A673 (cell line): ENCODE results near the gene GNAQ. TPM values are rescaled to one million over a fixed set of nuclear protein-coding genes. Genes with fewer than 3 reads are reported as not detected.

Source experiments
- BruUV-seq: library from RNA; stranded (reverse); fragments of 400-500 nt; replicated peaks from 2 replicates; lab custom pipeline; 2021; lab: Mats Ljungman, UMichigan
- CTCF ChIA-PET: fragments of 300-600 bp; sonication (Branson Sonifier 250); formaldehyde crosslinking; loops from one replicate; lab custom pipeline; 2022; ENCODE audit warnings: antibody characterized with exemption; lab: Charles Lee
- POLR2A ChIA-PET: fragments of 300-600 bp; sonication (Branson Sonifier 250); formaldehyde crosslinking; loops from one replicate; lab custom pipeline; 2022; ENCODE audit warnings: antibody characterized with exemption; ENCODE audit not compliant: low non-redundant PET; lab: Charles Lee
- DNase-seq: peaks from one replicate; pipeline ENCODE4 v3.0.0-alpha.2; 2015; ENCODE audit warnings: low spot score
- H3K27ac ChIP-seq: fragments of 200-600 bp; sonication (generic); 2 replicates; pipeline ENCODE4 v1.5.1; 2016; ENCODE audit warnings: mixed run types, low read depth, mild to moderate bottlenecking, mixed read lengths, antibody characterized with exemption, low read length; ENCODE audit not compliant: poor library complexity, severe bottlenecking
- H3K27me3 ChIP-seq: fragments of 200-600 bp; sonication (generic); replicated peaks from 2 replicates; pipeline ENCODE4 v1.6.1; 2017; ENCODE audit warnings: mixed run types, low read depth, mild to moderate bottlenecking, mixed read lengths, antibody characterized with exemption, low read length; ENCODE audit not compliant: insufficient read depth, poor library complexity
- H3K36me3 ChIP-seq: fragments of 200-600 bp; sonication (generic); 2 replicates; pipeline ENCODE4 v1.6.1; 2016; ENCODE audit warnings: mixed run types, mild to moderate bottlenecking, mixed read lengths, antibody characterized with exemption, low read length; ENCODE audit not compliant: insufficient read depth, poor library complexity, severe bottlenecking
- H3K4me1 ChIP-seq: fragments of 200-600 bp; sonication (generic); 2 replicates; pipeline ENCODE4 v1.6.1; 2017; ENCODE audit warnings: mixed run types, mild to moderate bottlenecking, mixed read lengths, antibody characterized with exemption, low read length; ENCODE audit not compliant: insufficient read depth, poor library complexity, severe bottlenecking
- H3K4me3 ChIP-seq: fragments of 200-600 bp; sonication (generic); 2 replicates; pipeline ENCODE4 v1.5.1; 2016; ENCODE audit warnings: low read depth, mixed run types, mild to moderate bottlenecking, mixed read lengths, low read length; ENCODE audit not compliant: poor library complexity, severe bottlenecking
- H3K9me3 ChIP-seq: fragments of 200-600 bp; sonication (generic); 2 replicates; pipeline ENCODE4 v1.6.1; 2016; ENCODE audit warnings: mixed run types, low read depth, mild to moderate bottlenecking, mixed read lengths, antibody characterized with exemption, low read length; ENCODE audit not compliant: poor library complexity, severe bottlenecking
- CTCF ChIP-seq: fragments of 300-800, 200-600 bp; sonication (generic); conservative IDR thresholded peaks from 2 replicates; pipeline ENCODE4 v1.5.1; 2017; ENCODE audit warnings: low read depth, mild to moderate bottlenecking, antibody characterized with exemption, low read length, moderate library complexity, mixed read lengths
- EZH2 ChIP-seq: fragments of 200-600 bp; sonication (generic); IDR thresholded peaks from 2 replicates; pipeline ENCODE4 v1.6.1; 2017; ENCODE audit warnings: borderline replicate concordance, low read depth, mild to moderate bottlenecking, mixed read lengths, antibody characterized with exemption, low read length; ENCODE audit not compliant: poor library complexity, severe bottlenecking
- intact Hi-C: fragments of 100-400 bp; cut with micrococcal nuclease; formaldehyde crosslinking; loops from one replicate; pipeline ENCODE4 v1.10.0; 2022; ENCODE audit not compliant: unreplicated experiment
- total RNA-seq: library from RNA; stranded (reverse); gene quantifications from 2 replicates; pipeline ENCODE4 v1.2.3, GENCODE V29; 2021

The GNAQ gene
- total RNA-seq, 1 experiment from 2014 or later, result 69.9 TPM

DNA sequence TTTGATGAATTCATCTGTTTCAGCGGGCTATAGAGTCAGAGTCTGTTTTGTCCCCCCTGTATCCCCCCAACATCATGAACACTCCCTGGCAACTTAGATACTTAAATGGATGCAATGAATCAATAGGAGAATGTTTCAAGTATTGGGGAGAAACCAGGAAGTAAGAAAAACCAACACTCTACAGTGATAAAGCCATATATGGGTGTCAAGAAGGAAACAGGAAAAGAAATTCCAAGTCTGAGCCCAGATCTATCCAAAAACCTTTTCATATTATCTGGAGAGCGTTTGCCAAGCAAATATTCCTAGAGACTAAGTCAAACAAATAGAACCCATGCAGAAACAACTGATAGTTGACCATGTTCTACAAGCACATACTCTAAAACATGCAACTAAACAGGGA is 2.3 kb upstream of the GNAQ start:
- no peak for TF ChIP-seq EZH2
- no peak for TF ChIP-seq CTCF
- intact Hi-C loops, result loop anchor here (2.0 to 5.0 kb wide), 2 partner anchors 55 to 592 kb away; no protein-coding TSS in a partner anchor
- Histone ChIP-seq H3K36me3 (no peaks in the 10 kb centered on the region), H3K9me3 (no peaks in the 10 kb centered on the region), H3K4me1 (peaks cover 29% of the 10 kb centered on the region), H3K4me3 (no peak overlapping the region), H3K27ac (no peak overlapping the region), H3K27me3 (no peaks in the 10 kb centered on the region)
- ChIA-PET POLR2A (no interaction called here), CTCF (interaction anchor here (1.1 kb wide), 1 partner anchor 137 kb away, joined by 3 read pairs; no protein-coding TSS in a partner anchor)
- DNase-seq, result no peak
- no TSS peak for BruUV-seq

DNA sequence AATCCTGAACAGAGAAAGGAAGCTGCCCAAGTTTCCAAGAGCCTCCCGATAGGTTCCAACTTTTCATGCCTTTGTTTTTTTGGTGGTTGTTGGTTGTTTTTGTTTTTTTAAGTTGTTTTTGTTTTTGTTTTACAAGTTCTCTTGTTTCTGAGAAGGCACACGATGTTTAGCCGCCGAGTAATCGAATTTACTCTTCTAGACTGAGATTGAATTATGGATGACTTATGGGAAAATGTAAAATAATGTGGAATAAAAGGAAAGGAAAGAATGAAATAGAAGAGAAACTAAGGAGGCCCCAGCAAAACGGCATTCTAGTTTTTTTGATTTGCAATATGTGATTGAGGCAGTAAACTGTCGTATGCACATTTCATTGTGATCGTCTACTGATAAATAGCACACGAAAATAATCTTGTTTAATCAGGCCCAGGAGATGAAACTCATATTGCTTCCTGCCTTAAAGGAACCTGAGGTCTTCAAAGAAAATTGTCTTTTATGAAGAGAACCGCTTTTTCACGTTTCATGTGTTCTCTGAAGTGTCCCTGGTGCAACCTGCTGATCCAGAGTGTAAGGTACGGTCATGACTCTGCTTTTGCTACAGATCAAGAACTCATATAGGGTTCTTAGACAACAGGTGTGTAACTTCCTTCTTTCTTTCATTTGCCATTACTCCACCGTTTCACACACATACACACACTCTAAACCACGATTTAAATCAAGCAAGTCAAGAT is 1.3 kb upstream of the GNAQ start:
- H3K9me3 ChIP-seq, result no peaks in the 10 kb centered on the region
- H3K4me3 ChIP-seq, result peak overlapping the region; percentile 89
- H3K36me3 ChIP-seq, result no peaks in the 10 kb centered on the region
- BruUV-seq, result TSS peak; percentile 91
- no peaks in the 10 kb centered on the region for H3K27me3 ChIP-seq
- intact Hi-C loops, result loop anchor here (2.0 to 5.0 kb wide), 2 partner anchors 54 to 591 kb away; no protein-coding TSS in a partner anchor
- H3K27ac ChIP-seq, result peak overlapping the region; percentile 87
- TF ChIP-seq EZH2 (no peak), CTCF (no peak)
- no peak for DNase-seq
- H3K4me1 ChIP-seq, result peaks cover 32% of the 10 kb centered on the region
- ChIA-PET CTCF (no interaction called here), POLR2A (interaction anchor here (0.5 kb wide), 1 partner anchor 35 kb away, joined by 3 read pairs; no protein-coding TSS in a partner anchor)

DNA sequence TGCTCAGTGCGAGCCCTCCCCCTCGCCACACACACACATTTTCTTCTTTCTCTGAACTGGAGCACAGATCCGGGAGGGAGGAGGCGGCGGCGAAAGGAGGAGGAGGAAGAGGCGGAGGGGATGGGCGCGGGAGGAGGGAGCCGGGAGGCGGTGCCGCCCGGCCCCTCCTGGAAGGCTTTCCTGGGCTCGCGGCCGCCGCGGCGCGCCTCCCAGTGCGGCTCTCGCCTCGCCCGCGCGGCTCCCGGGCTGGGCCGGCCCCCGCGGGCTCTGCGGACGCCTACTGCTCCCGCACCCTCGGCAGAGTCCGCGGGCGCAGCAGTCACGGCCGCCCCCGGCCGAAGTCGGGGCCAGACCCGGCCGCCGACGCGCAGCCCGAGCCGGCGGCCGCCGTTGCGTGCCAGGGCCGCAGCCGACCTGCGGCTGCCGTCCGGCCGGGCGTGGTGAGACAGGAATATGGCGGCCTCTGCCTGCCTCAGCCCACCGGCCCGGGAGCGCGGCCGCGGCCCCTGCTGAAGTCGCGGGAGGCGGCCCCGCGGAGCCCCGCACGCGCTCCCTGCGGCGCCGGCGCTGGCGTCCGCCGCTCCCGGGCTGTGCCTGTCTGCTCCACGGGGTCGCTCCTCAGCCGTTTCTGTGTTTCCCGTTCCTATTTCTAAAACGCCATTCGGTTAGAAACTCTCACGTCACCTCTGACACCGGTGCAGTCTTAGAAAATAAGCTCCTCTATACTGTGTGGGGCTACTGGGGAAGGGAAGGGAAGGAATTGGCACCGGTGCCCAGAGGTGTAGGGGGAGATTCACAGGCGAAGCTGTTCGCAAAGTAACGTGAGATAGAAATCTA is 500 bp upstream of the GNAQ start:
- no TSS peak for BruUV-seq
- TF ChIP-seq CTCF, result no peak
- no peak for TF ChIP-seq EZH2
- intact Hi-C loops, result loop anchor here (2.0 to 5.0 kb wide), 2 partner anchors 53 to 590 kb away; no protein-coding TSS in a partner anchor
- H3K4me3 ChIP-seq, result peak overlapping the region; percentile 89
- H3K27me3 ChIP-seq, result no peaks in the 10 kb centered on the region
- H3K9me3 ChIP-seq, result no peaks in the 10 kb centered on the region
- peaks cover 40% of the 10 kb centered on the region for H3K4me1 ChIP-seq
- no peaks in the 10 kb centered on the region for H3K36me3 ChIP-seq
- ChIA-PET CTCF (no interaction called here), POLR2A (interaction anchor here (0.5 kb wide), 1 partner anchor 34 kb away, joined by 3 read pairs; no protein-coding TSS in a partner anchor)
- peak; percentile 97 for DNase-seq
- peak overlapping the region; percentile 87 for H3K27ac ChIP-seq
